GM19240 (cell line): ENCODE measurements around the gene DGUOK.
A peak's percentile ranks its signal among the peaks of the same experiment; 100 is the strongest.

Experiments
- DNase-seq: peaks from one replicate; pipeline ENCODE4 v3.0.0; 2011; ENCODE audit warnings: low spot score; ENCODE audit not compliant: insufficient read length

Gene DGUOK

GRCh38 chr2:73979686-73980085 is 53.0 kb downstream of the DGUOK start:
- DNase-seq = no peak

- DNase-seq = no peak
Measured at GRCh38 chr2:73980566-73980965, 53.9 kb downstream of the DGUOK start.

- peak; percentile 51 for DNase-seq
Measured at GRCh38 chr2:73981081-73982001, 54.7 kb downstream of the DGUOK start.

- no peak for DNase-seq
Measured at GRCh38 chr2:73982140-73982617, 55.5 kb downstream of the DGUOK start.

- DNase-seq = no peak
Measured at GRCh38 chr2:73983322-73984202, 56.9 kb downstream of the DGUOK start.

- peak; percentile 40 for DNase-seq
Measured at GRCh38 chr2:73984203-73984921, 57.7 kb downstream of the DGUOK start, which contains the start of gene TET3. TET3 (plus strand) TSS chr2:73984910; CDS start chr2:73986404, 1,494 bp downstream.

GRCh38 chr2:73984922-73985307 is 58.2 kb downstream of the DGUOK start:
- peak; percentile 43 for DNase-seq

- DNase-seq = no peak
Measured at GRCh38 chr2:73985308-73986084, 58.8 kb downstream of the DGUOK start.

- no peak for DNase-seq
Measured at GRCh38 chr2:73986085-73986681, 59.5 kb downstream of the DGUOK start.

- DNase-seq = no peak
Measured at GRCh38 chr2:73987109-73987947, 60.6 kb downstream of the DGUOK start.

GRCh38 chr2:73987948-73988700 is 61.4 kb downstream of the DGUOK start:
- no peak for DNase-seq

- DNase-seq = no peak
Measured at GRCh38 chr2:73989972-73990371, 63.3 kb downstream of the DGUOK start.

GRCh38 chr2:73990531-73990930 is 63.9 kb downstream of the DGUOK start:
- no peak for DNase-seq

GRCh38 chr2:73992036-73992435 is 65.4 kb downstream of the DGUOK start:
- DNase-seq = no peak

- no peak for DNase-seq
Measured at GRCh38 chr2:73993376-73993775, 66.7 kb downstream of the DGUOK start.

- DNase-seq = no peak
Measured at GRCh38 chr2:73993778-73994177, 67.1 kb downstream of the DGUOK start.

GRCh38 chr2:73994178-73994831 is 67.6 kb downstream of the DGUOK start:
- DNase-seq = no peak

GRCh38 chr2:73995810-73996209 is 69.1 kb downstream of the DGUOK start:
- DNase-seq = no peak
